ENCODE data around the gene RASEF. TPM values are rescaled to one million over a fixed set of nuclear protein-coding genes. Genes with fewer than 3 reads are reported as not detected.
A peak's percentile ranks its signal among the peaks of the same experiment; 100 is the strongest.

RASEF gene
- total RNA-seq, 4 donors from 2014 or later, result 43.9 to 65.5 (median 63.1) TPM

GRCh38 chr9:83012168-83012921 lies 50.6 kb downstream of the RASEF start:
- TF ChIP-seq POLR2A (IDR thresholded peaks at IDR 0.05) (no peak), CTCF (IDR thresholded peaks at IDR 0.05) (no peak)
- no peaks in the 10 kb centered on the region for H3K36me3 ChIP-seq
- no peaks in the 10 kb centered on the region for H3K9me3 ChIP-seq
- peaks cover 14 to 15% of the 10 kb centered on the region in 2 donors for H3K4me1 ChIP-seq
- H3K27ac ChIP-seq, result peak overlapping the region; percentile 4 to 80 (median 72)
- 28 to 33% methylated on average over 4 of the region's 4 CpGs for WGBS, 2 donors
- intact Hi-C loops (cut with DNase I), result no loop called here
- DNase-seq, result no peak
- no peaks in the 10 kb centered on the region for H3K27me3 ChIP-seq
- H3K4me3 ChIP-seq (replicated peaks in 1 of 3), result no peak overlapping the region

GRCh38 chr9:83011611-83012010 lies 51.3 kb downstream of the RASEF start:
- H3K4me1 ChIP-seq, result peaks cover 14 to 15% of the 10 kb centered on the region in 2 donors
- peak overlapping the region; percentile 4 to 80 (median 72) for H3K27ac ChIP-seq
- intact Hi-C loops (cut with DNase I), result no loop called here
- H3K9me3 ChIP-seq, result no peaks in the 10 kb centered on the region
- no peak overlapping the region for H3K4me3 ChIP-seq (replicated peaks in 1 of 3)
- TF ChIP-seq CTCF (IDR thresholded peaks at IDR 0.05), result no peak
- no peak for TF ChIP-seq POLR2A (IDR thresholded peaks at IDR 0.05)
- no peak for DNase-seq
- H3K27me3 ChIP-seq, result no peaks in the 10 kb centered on the region
- no peaks in the 10 kb centered on the region for H3K36me3 ChIP-seq

- H3K4me3 ChIP-seq (replicated peaks in 1 of 3), result no peak overlapping the region
- no peak for DNase-seq
- H3K9me3 ChIP-seq, result no peaks in the 10 kb centered on the region
- no peak overlapping the region for H3K27ac ChIP-seq
- no peaks in the 10 kb centered on the region for H3K36me3 ChIP-seq
- TF ChIP-seq POLR2A (IDR thresholded peaks at IDR 0.05), result no peak
- no peak for TF ChIP-seq CTCF (IDR thresholded peaks at IDR 0.05)
- 87 to 93% methylated on average over 9 of the region's 9 CpGs for WGBS, 2 donors
- intact Hi-C loops (cut with DNase I), result no loop called here
- peaks cover 9 to 12% of the 10 kb centered on the region in 2 donors for H3K4me1 ChIP-seq
- no peaks in the 10 kb centered on the region for H3K27me3 ChIP-seq
Observed at GRCh38 chr9:83007521-83008300, 55.2 kb downstream of the RASEF start.

GRCh38 chr9:83006378-83006777 lies 56.6 kb downstream of the RASEF start:
- Histone ChIP-seq H3K9me3 (no peaks in the 10 kb centered on the region), H3K36me3 (no peaks in the 10 kb centered on the region), H3K27ac (no peak overlapping the region), H3K27me3 (no peaks in the 10 kb centered on the region), H3K4me3 (replicated peaks in 1 of 3) (no peak overlapping the region), H3K4me1 (no peaks in the 10 kb centered on the region)
- no peak for DNase-seq
- no peak for TF ChIP-seq CTCF (IDR thresholded peaks at IDR 0.05)
- no peak for TF ChIP-seq POLR2A (IDR thresholded peaks at IDR 0.05)
- intact Hi-C loops (cut with DNase I), result no loop called here

- TF ChIP-seq CTCF (IDR thresholded peaks at IDR 0.05) (no peak), POLR2A (IDR thresholded peaks at IDR 0.05) (no peak)
- Histone ChIP-seq H3K4me1 (no peaks in the 10 kb centered on the region), H3K9me3 (no peaks in the 10 kb centered on the region), H3K4me3 (replicated peaks in 1 of 3) (no peak overlapping the region), H3K27me3 (no peaks in the 10 kb centered on the region), H3K27ac (no peak overlapping the region), H3K36me3 (no peaks in the 10 kb centered on the region)
- intact Hi-C loops (cut with DNase I), result no loop called here
- DNase-seq, result no peak
- 96 to 98% methylated on average over 2 of the region's 2 CpGs for WGBS, 2 donors
Observed at GRCh38 chr9:83005963-83006362, 57.0 kb downstream of the RASEF start.

All from thyroid gland (tissue), 4 donors.